ENCODE results near the gene ATP5F1E.
A peak's percentile ranks its signal among the peaks of the same experiment; 100 is the strongest.
"Not testable (repeated sequence)": the region's sequence is repeated elsewhere in the genome, so short reads cannot be mapped to it uniquely, and the experiment has no call there.

Gene ATP5F1E

GRCh38 chr20:59042796-59043631, 10.9 kb upstream of the ATP5F1E start:
- H3K27me3 ChIP-seq (replicated peaks; ENCODE audit: control insufficient read depth, insufficient read depth, low read length): no peaks in the 10 kb centered on the region
- TF ChIP-seq CTCF (IDR thresholded peaks at IDR 0.05; ENCODE audit: insufficient read depth, low read length, poor library complexity, severe bottlenecking): no peak
- H3K36me3 ChIP-seq (ENCODE audit: control insufficient read depth, insufficient read depth, low read length): no peaks in the 10 kb centered on the region; the same call in 1 of the 2 replicates
- H3K4me3 ChIP-seq (replicated peaks; ENCODE audit: low read depth, low read length): peak overlapping the region; percentile 87
- DNase-seq (ENCODE audit: extremely low read depth, insufficient read length): peak; percentile 96

- no peak for DNase-seq (ENCODE audit: extremely low read depth, insufficient read length)
- Histone ChIP-seq H3K36me3 (ENCODE audit: control insufficient read depth, insufficient read depth, low read length) (peaks cover 2% of the 10 kb centered on the region), H3K4me3 (replicated peaks; ENCODE audit: low read depth, low read length) (peak within 1 kb of the TSS; percentile 87), H3K27me3 (replicated peaks; ENCODE audit: control insufficient read depth, insufficient read depth, low read length) (no peaks in the 10 kb centered on the region)
- no peak for TF ChIP-seq CTCF (IDR thresholded peaks at IDR 0.05; ENCODE audit: insufficient read depth, low read length, poor library complexity, severe bottlenecking)
These were observed 10.1 kb upstream of the ATP5F1E start, which contains the start of gene PRELID3B for GRCh38 chr20:59042151-59042795. Gene PRELID3B (minus strand): TSS chr20:59042786. CDS start chr20:59042730, 56 bp downstream.

GRCh38 chr20:59041487-59041886, 9.4 kb upstream of the ATP5F1E start:
- peak overlapping the region; percentile 87 for H3K4me3 ChIP-seq (replicated peaks; ENCODE audit: low read depth, low read length)
- not testable (repeated sequence) for H3K36me3 ChIP-seq (ENCODE audit: control insufficient read depth, insufficient read depth, low read length); DNase-seq (ENCODE audit: extremely low read depth, insufficient read length); H3K27me3 ChIP-seq (replicated peaks; ENCODE audit: control insufficient read depth, insufficient read depth, low read length)

GRCh38 chr20:59040667-59041066, 8.5 kb upstream of the ATP5F1E start:
- no peak for DNase-seq (ENCODE audit: extremely low read depth, insufficient read length)
- no peaks in the 10 kb centered on the region for H3K27me3 ChIP-seq (replicated peaks; ENCODE audit: control insufficient read depth, insufficient read depth, low read length)
- no peak for TF ChIP-seq CTCF (IDR thresholded peaks at IDR 0.05; ENCODE audit: insufficient read depth, low read length, poor library complexity, severe bottlenecking)
- H3K4me3 ChIP-seq (replicated peaks; ENCODE audit: low read depth, low read length): peak overlapping the region; percentile 87
- H3K36me3 ChIP-seq (ENCODE audit: control insufficient read depth, insufficient read depth, low read length): peaks cover 9% of the 10 kb centered on the region

GRCh38 chr20:59039233-59039632, 7.1 kb upstream of the ATP5F1E start:
- H3K4me3 ChIP-seq (replicated peaks; ENCODE audit: low read depth, low read length): no peak overlapping the region
- TF ChIP-seq CTCF (IDR thresholded peaks at IDR 0.05; ENCODE audit: insufficient read depth, low read length, poor library complexity, severe bottlenecking): no peak
- peaks cover 14% of the 10 kb centered on the region for H3K36me3 ChIP-seq (ENCODE audit: control insufficient read depth, insufficient read depth, low read length)
- no peak for DNase-seq (ENCODE audit: extremely low read depth, insufficient read length)
- H3K27me3 ChIP-seq (replicated peaks; ENCODE audit: control insufficient read depth, insufficient read depth, low read length): no peaks in the 10 kb centered on the region

GRCh38 chr20:59037386-59037785, 5.3 kb upstream of the ATP5F1E start:
- H3K36me3 ChIP-seq (ENCODE audit: control insufficient read depth, insufficient read depth, low read length): peaks cover 14% of the 10 kb centered on the region

More at GRCh38 chr20:59037386-59037785, 5.3 kb upstream of the ATP5F1E start:
- Histone ChIP-seq H3K27me3 (replicated peaks; ENCODE audit: control insufficient read depth, insufficient read depth, low read length) (no peaks in the 10 kb centered on the region), H3K4me3 (replicated peaks; ENCODE audit: low read depth, low read length) (no peak overlapping the region)
- no peak for TF ChIP-seq CTCF (IDR thresholded peaks at IDR 0.05; ENCODE audit: insufficient read depth, low read length, poor library complexity, severe bottlenecking)
- no peak for DNase-seq (ENCODE audit: extremely low read depth, insufficient read length)

All from GM06990 (cell line).